HEK293T (cell line): Measurements from ENCODE around the gene IL23A.

ENCODE experiments used
- CTCF ChIA-PET: fragments of 350-600 bp; formaldehyde crosslinking; extraction: SDS; loops from one replicate; lab custom pipeline; 2021; ENCODE audit warnings: antibody characterized with exemption, inconsistent platforms; lab: Yijun Ruan, JAX
- POLR2A ChIA-PET: fragments of 350-600 bp; formaldehyde crosslinking; extraction: SDS; loops from one replicate; lab custom pipeline; 2020; ENCODE audit warnings: antibody characterized with exemption, inconsistent platforms; lab: Yijun Ruan, JAX
- DNase-seq: peaks from one replicate; pipeline ENCODE4 v3.0.0; 2012; ENCODE audit warnings: mixed read lengths; ENCODE audit errors: extremely low spot score
- ARNT ChIP-seq: fragments of 450-650 bp; IDR thresholded peaks from 2 replicates; pipeline ENCODE4 v1.6.1; 2017; ENCODE audit warnings: mild to moderate bottlenecking
- BHLHE40 ChIP-seq: fragments of 450-650 bp; IDR thresholded peaks from 2 replicates; pipeline ENCODE4 v1.6.1; 2016; ENCODE audit warnings: mild to moderate bottlenecking, moderate library complexity, borderline replicate concordance
- CTBP1 ChIP-seq: fragments of 450-650 bp; IDR thresholded peaks from 2 replicates; pipeline ENCODE4 v1.6.1; 2016; ENCODE audit warnings: borderline replicate concordance
- ELF4 ChIP-seq: fragments of 450-650 bp; IDR thresholded peaks from 2 replicates; pipeline ENCODE4 v1.6.1; 2017; ENCODE audit warnings: antibody characterized with exemption
- FOXA1 ChIP-seq: fragments of 450-650 bp; IDR thresholded peaks from 2 replicates; pipeline ENCODE4 v1.6.1; 2016; ENCODE audit warnings: mild to moderate bottlenecking
- FOXK2 ChIP-seq: fragments of 450-650 bp; IDR thresholded peaks from 2 replicates; pipeline ENCODE4 v1.6.1; 2016; ENCODE audit warnings: mild to moderate bottlenecking
- FOXM1 ChIP-seq: fragments of 450-650 bp; IDR thresholded peaks from 2 replicates; pipeline ENCODE4 v1.6.1; 2017; ENCODE audit warnings: mild to moderate bottlenecking, borderline replicate concordance
- HDGF ChIP-seq: fragments of 450-650 bp; IDR thresholded peaks from 2 replicates; pipeline ENCODE4 v1.6.1; 2017; ENCODE audit warnings: antibody characterized with exemption, borderline replicate concordance
- L3MBTL2 ChIP-seq: fragments of 450-650 bp; conservative IDR thresholded peaks from 2 replicates; pipeline ENCODE4 v1.6.1; 2016; ENCODE audit warnings: mild to moderate bottlenecking
- LEF1 ChIP-seq: fragments of 450-650 bp; IDR thresholded peaks from 2 replicates; pipeline ENCODE4 v1.6.1; 2017; ENCODE audit warnings: mild to moderate bottlenecking, borderline replicate concordance
- NFRKB ChIP-seq: fragments of 450-650 bp; IDR thresholded peaks from 2 replicates; pipeline ENCODE4 v1.6.1; 2016; ENCODE audit warnings: mild to moderate bottlenecking, moderate library complexity
- PKNOX1 ChIP-seq: fragments of 450-650 bp; IDR thresholded peaks from 2 replicates; pipeline ENCODE4 v1.6.1; 2016
- SP1 ChIP-seq: fragments of 450-650 bp; IDR thresholded peaks from 2 replicates; pipeline ENCODE4 v1.6.1; 2017
- SUZ12 ChIP-seq: fragments of 450-650 bp; IDR thresholded peaks from 2 replicates; pipeline ENCODE4 v1.6.1; 2016; ENCODE audit warnings: mild to moderate bottlenecking
- TARDBP ChIP-seq: fragments of 450-650 bp; IDR thresholded peaks from 2 replicates; pipeline ENCODE4 v1.6.1; 2016
- ZNF384 ChIP-seq: fragments of 450-650 bp; IDR thresholded peaks from 2 replicates; pipeline ENCODE4 v1.6.1; 2016

Gene IL23A

GRCh38 chr12:56374726-56375597 is 36.3 kb downstream of the IL23A start:
- DNase-seq = no peak
- ChIA-PET POLR2A (interaction anchor here (3.5 kb wide), 1 partner anchor 14 kb away, joined by 13 read pairs; the partner anchor contains the start of gene STAT2), CTCF (no interaction called here)
- no peak for TF ChIP-seq SP1
- TF ChIP-seq PKNOX1 = no peak
- TF ChIP-seq ZNF384 = no peak
- TF ChIP-seq FOXM1 = no peak
- TF ChIP-seq TARDBP = no peak
- TF ChIP-seq ELF4 = no peak
- no peak for TF ChIP-seq L3MBTL2
- no peak for TF ChIP-seq HDGF
- TF ChIP-seq BHLHE40 = no peak
- no peak for TF ChIP-seq NFRKB
- no peak for TF ChIP-seq FOXA1
- no peak for TF ChIP-seq ARNT
- TF ChIP-seq SUZ12 = no peak
- no peak for TF ChIP-seq LEF1
- TF ChIP-seq FOXK2 = no peak
- no peak for TF ChIP-seq CTBP1

- CTCF ChIA-PET = interaction anchor here (0.8 kb wide), 1 partner anchor 88 kb away, joined by 6 read pairs; no protein-coding TSS in a partner anchor
- DNase-seq = no peak
- POLR2A ChIA-PET = interaction anchor here (3.5 kb wide), 1 partner anchor 15 kb away, joined by 13 read pairs; the partner anchor contains the start of gene STAT2
- TF ChIP-seq TARDBP = no peak
- TF ChIP-seq ARNT = no peak
- no peak for TF ChIP-seq L3MBTL2
- TF ChIP-seq FOXA1 = no peak
- no peak for TF ChIP-seq CTBP1
- no peak for TF ChIP-seq ELF4
- no peak for TF ChIP-seq FOXM1
- no peak for TF ChIP-seq PKNOX1
- TF ChIP-seq ZNF384 = no peak
- TF ChIP-seq SP1 = no peak
- TF ChIP-seq SUZ12 = no peak
- TF ChIP-seq LEF1 = no peak
- no peak for TF ChIP-seq BHLHE40
Measured at GRCh38 chr12:56375598-56376434, 37.1 kb downstream of the IL23A start.

- no peak for TF ChIP-seq NFRKB
- no peak for TF ChIP-seq HDGF
- no peak for TF ChIP-seq LEF1
- no peak for TF ChIP-seq ELF4
- TF ChIP-seq FOXK2 = no peak
- no peak for TF ChIP-seq SP1
- TF ChIP-seq BHLHE40 = no peak
- no peak for TF ChIP-seq TARDBP
- no peak for TF ChIP-seq SUZ12
- TF ChIP-seq ZNF384 = no peak
- TF ChIP-seq FOXA1 = no peak
- no peak for TF ChIP-seq FOXM1
- TF ChIP-seq L3MBTL2 = no peak
- no peak for TF ChIP-seq ARNT
- TF ChIP-seq PKNOX1 = no peak
- no peak for TF ChIP-seq CTBP1
- POLR2A ChIA-PET = interaction anchor here (0.7 to 3.5 kb wide), 3 partner anchors 17 to 72 kb away, joined by 3 to 13 read pairs (median 5); partner anchors contain the start of genes STAT2 and TIMELESS
- DNase-seq = no peak
- CTCF ChIA-PET = interaction anchor here (1.0 to 1.3 kb wide), 2 partner anchors 10 to 18 kb away, joined by 3 read pairs; no protein-coding TSS in a partner anchor
Measured at GRCh38 chr12:56377310-56377988, 38.8 kb downstream of the IL23A start.

GRCh38 chr12:56377989-56378316 is 39.3 kb downstream of the IL23A start:
- TF ChIP-seq FOXK2 (no peak), NFRKB (no peak), LEF1 (no peak), ARNT (no peak), ELF4 (no peak), L3MBTL2 (no peak), FOXA1 (no peak), SP1 (no peak), BHLHE40 (no peak)
- ChIA-PET CTCF (interaction anchor here (1.0 to 1.3 kb wide), 2 partner anchors 10 to 19 kb away, joined by 3 read pairs; no protein-coding TSS in a partner anchor), POLR2A (interaction anchor here (0.7 to 3.5 kb wide), 3 partner anchors 17 to 72 kb away, joined by 3 to 13 read pairs (median 5); partner anchors contain the start of genes STAT2 and TIMELESS)
- no peak for DNase-seq
